ENCODE data around the gene OPN3. TPM values are rescaled to one million over a fixed set of nuclear protein-coding genes. Genes with fewer than 3 reads are reported as not detected.
A peak's percentile ranks its signal among the peaks of the same experiment; 100 is the strongest.

Gene OPN3
- total RNA-seq, 1 experiment from 2014 or later, result 45.6 TPM

GRCh38 chr1:241557551-241558193 is 82.5 kb downstream of the OPN3 start:
- Mint-ChIP-seq H3K9me3 (ENCODE audit: unreplicated experiment) (no peaks in the 10 kb centered on the region), H3K36me3 (ENCODE audit: insufficient read depth, unreplicated experiment) (no peaks in the 10 kb centered on the region), H3K27me3 (ENCODE audit: insufficient read depth, unreplicated experiment) (no peaks in the 10 kb centered on the region), H3K27ac (ENCODE audit: low read depth, unreplicated experiment) (no peak overlapping the region), H3K4me3 (ENCODE audit: unreplicated experiment) (no peak overlapping the region), H3K4me1 (ENCODE audit: insufficient read depth, unreplicated experiment) (no peaks in the 10 kb centered on the region)
- POLR2A ChIA-PET, result no interaction called here
- TF ChIP-seq, protein P1, sequence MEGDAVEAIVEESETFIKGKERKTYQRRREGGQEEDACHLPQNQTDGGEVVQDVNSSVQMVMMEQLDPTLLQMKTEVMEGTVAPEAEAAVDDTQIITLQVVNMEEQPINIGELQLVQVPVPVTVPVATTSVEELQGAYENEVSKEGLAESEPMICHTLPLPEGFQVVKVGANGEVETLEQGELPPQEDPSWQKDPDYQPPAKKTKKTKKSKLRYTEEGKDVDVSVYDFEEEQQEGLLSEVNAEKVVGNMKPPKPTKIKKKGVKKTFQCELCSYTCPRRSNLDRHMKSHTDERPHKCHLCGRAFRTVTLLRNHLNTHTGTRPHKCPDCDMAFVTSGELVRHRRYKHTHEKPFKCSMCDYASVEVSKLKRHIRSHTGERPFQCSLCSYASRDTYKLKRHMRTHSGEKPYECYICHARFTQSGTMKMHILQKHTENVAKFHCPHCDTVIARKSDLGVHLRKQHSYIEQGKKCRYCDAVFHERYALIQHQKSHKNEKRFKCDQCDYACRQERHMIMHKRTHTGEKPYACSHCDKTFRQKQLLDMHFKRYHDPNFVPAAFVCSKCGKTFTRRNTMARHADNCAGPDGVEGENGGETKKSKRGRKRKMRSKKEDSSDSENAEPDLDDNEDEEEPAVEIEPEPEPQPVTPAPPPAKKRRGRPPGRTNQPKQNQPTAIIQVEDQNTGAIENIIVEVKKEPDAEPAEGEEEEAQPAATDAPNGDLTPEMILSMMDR (IDR thresholded peaks at IDR 0.05; ENCODE audit: unreplicated experiment), result no peak
- no TSS peak for BruUV-seq (replicated peaks)
- intact Hi-C loops (cut with micrococcal nuclease), result no loop called here
- CTCF ChIA-PET, result interaction anchor here (0.6 kb wide), 2 partner anchors 287 to 468 kb away, joined by 3 to 5 read pairs; no protein-coding TSS in a partner anchor
- DNase-seq (ENCODE audit: unreplicated experiment), result no peak

DNA sequence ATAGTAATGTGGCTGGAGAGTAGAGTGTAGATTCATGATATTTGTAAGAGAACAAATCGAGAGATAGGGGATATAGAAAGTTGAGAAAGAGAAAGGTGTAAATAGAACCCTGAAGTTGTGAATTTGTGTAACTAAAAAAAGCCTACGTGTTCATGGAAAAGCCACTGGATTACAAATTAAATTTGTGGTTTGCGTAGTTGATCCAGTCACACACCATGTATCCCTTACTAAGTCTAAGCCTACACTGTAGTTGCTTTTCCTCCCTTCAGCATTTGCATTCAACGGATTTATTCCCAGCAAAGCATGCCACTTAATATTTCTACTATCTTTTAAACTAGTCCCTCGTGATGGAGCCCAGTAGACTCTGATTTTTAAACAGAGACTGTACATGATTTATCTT is 83.1 kb downstream of the OPN3 start:
- Mint-ChIP-seq H3K36me3 (ENCODE audit: insufficient read depth, unreplicated experiment) (no peaks in the 10 kb centered on the region), H3K4me1 (ENCODE audit: insufficient read depth, unreplicated experiment) (no peaks in the 10 kb centered on the region), H3K9me3 (ENCODE audit: unreplicated experiment) (no peaks in the 10 kb centered on the region), H3K4me3 (ENCODE audit: unreplicated experiment) (no peak overlapping the region), H3K27ac (ENCODE audit: low read depth, unreplicated experiment) (no peak overlapping the region), H3K27me3 (ENCODE audit: insufficient read depth, unreplicated experiment) (no peaks in the 10 kb centered on the region)
- ChIA-PET CTCF (interaction anchor here (0.6 kb wide), 1 partner anchor 468 kb away, joined by 3 read pairs; no protein-coding TSS in a partner anchor), POLR2A (no interaction called here)
- TF ChIP-seq, protein P1 (IDR thresholded peaks at IDR 0.05; ENCODE audit: unreplicated experiment), result no peak
- intact Hi-C loops (cut with micrococcal nuclease), result no loop called here
- BruUV-seq (replicated peaks), result no TSS peak
- no peak for DNase-seq (ENCODE audit: unreplicated experiment)

- no peaks in the 10 kb centered on the region for H3K4me1 Mint-ChIP-seq (ENCODE audit: insufficient read depth, unreplicated experiment)
- no peaks in the 10 kb centered on the region for H3K9me3 Mint-ChIP-seq (ENCODE audit: unreplicated experiment)
- intact Hi-C loops (cut with micrococcal nuclease), result no loop called here
- no peak overlapping the region for H3K4me3 Mint-ChIP-seq (ENCODE audit: unreplicated experiment)
- no peaks in the 10 kb centered on the region for H3K36me3 Mint-ChIP-seq (ENCODE audit: insufficient read depth, unreplicated experiment)
- TF ChIP-seq, protein P1 (IDR thresholded peaks at IDR 0.05; ENCODE audit: unreplicated experiment), result no peak
- CTCF ChIA-PET, result interaction anchor here (0.6 to 1.6 kb wide), 6 partner anchors 13 to 66 kb away, joined by 3 to 5 read pairs (median 4); no protein-coding TSS in a partner anchor
- no TSS peak for BruUV-seq (replicated peaks)
- POLR2A ChIA-PET, result interaction anchor here (1.0 kb wide), 1 partner anchor 8 kb away, joined by 3 read pairs; no protein-coding TSS in a partner anchor
- no peak overlapping the region for H3K27ac Mint-ChIP-seq (ENCODE audit: low read depth, unreplicated experiment)
- H3K27me3 Mint-ChIP-seq (ENCODE audit: insufficient read depth, unreplicated experiment), result no peaks in the 10 kb centered on the region
- no peak for DNase-seq (ENCODE audit: unreplicated experiment)
These were observed 84.6 kb downstream of the OPN3 start for GRCh38 chr1:241555526-241555925.

GRCh38 chr1:241553886-241554592 is 86.1 kb downstream of the OPN3 start:
- ChIA-PET POLR2A (interaction anchor here (0.7 to 1.7 kb wide), 2 partner anchors 11 to 12 kb away, joined by 3 to 5 read pairs; no protein-coding TSS in a partner anchor), CTCF (interaction anchor here (0.6 to 1.7 kb wide), 5 partner anchors 13 to 64 kb away, joined by 3 to 6 read pairs (median 3); no protein-coding TSS in a partner anchor)
- H3K4me3 Mint-ChIP-seq (ENCODE audit: unreplicated experiment), result no peak overlapping the region
- no peaks in the 10 kb centered on the region for H3K27me3 Mint-ChIP-seq (ENCODE audit: insufficient read depth, unreplicated experiment)
- H3K4me1 Mint-ChIP-seq (ENCODE audit: insufficient read depth, unreplicated experiment), result no peaks in the 10 kb centered on the region
- no peaks in the 10 kb centered on the region for H3K9me3 Mint-ChIP-seq (ENCODE audit: unreplicated experiment)
- H3K27ac Mint-ChIP-seq (ENCODE audit: low read depth, unreplicated experiment), result peak overlapping the region; percentile 8
- no peak for DNase-seq (ENCODE audit: unreplicated experiment)
- TF ChIP-seq, protein P1 (IDR thresholded peaks at IDR 0.05; ENCODE audit: unreplicated experiment), result no peak
- H3K36me3 Mint-ChIP-seq (ENCODE audit: insufficient read depth, unreplicated experiment), result no peaks in the 10 kb centered on the region
- intact Hi-C loops (cut with micrococcal nuclease), result no loop called here
- BruUV-seq (replicated peaks), result no TSS peak

All from MCF 10A (cell line).